VCaP (cell line): ENCODE measurements around the gene DDX31.

Experiments used
- H3K27ac ChIP-seq: fragments of 450-650 bp; 2 replicates; pipeline ENCODE4 v1.5.1; 2017
- CTCF ChIP-seq: fragments of 450-650 bp; conservative IDR thresholded peaks from 2 replicates; pipeline ENCODE4 v1.5.1; 2017; ENCODE audit warnings: mild to moderate bottlenecking, moderate library complexity

Gene DDX31

GRCh38 chr9:132564526-132564925 lies 105.3 kb downstream of the DDX31 start:
- no peak overlapping the region for H3K27ac ChIP-seq
- TF ChIP-seq CTCF, result no peak

GRCh38 chr9:132562306-132562573 lies 107.5 kb downstream of the DDX31 start:
- no peak for TF ChIP-seq CTCF
- no peak overlapping the region for H3K27ac ChIP-seq

- H3K27ac ChIP-seq, result no peak overlapping the region
- TF ChIP-seq CTCF, result no peak
Measured at GRCh38 chr9:132560616-132561202, 109.1 kb downstream of the DDX31 start.

- no peak overlapping the region for H3K27ac ChIP-seq
- no peak for TF ChIP-seq CTCF
Measured at GRCh38 chr9:132559711-132560110, 110.1 kb downstream of the DDX31 start.

- no peak overlapping the region for H3K27ac ChIP-seq
- TF ChIP-seq CTCF, result no peak
Measured at GRCh38 chr9:132557159-132557558, 112.6 kb downstream of the DDX31 start.

- no peak for TF ChIP-seq CTCF
- H3K27ac ChIP-seq, result no peak overlapping the region
Measured at GRCh38 chr9:132556714-132557113, 113.1 kb downstream of the DDX31 start.

GRCh38 chr9:132556235-132556634 lies 113.5 kb downstream of the DDX31 start:
- no peak for TF ChIP-seq CTCF
- no peak overlapping the region for H3K27ac ChIP-seq

GRCh38 chr9:132555528-132555927 lies 114.3 kb downstream of the DDX31 start:
- no peak overlapping the region for H3K27ac ChIP-seq
- no peak for TF ChIP-seq CTCF
